ENCODE results near the gene VASP.

- TF ChIP-seq POLR2A (IDR thresholded peaks at IDR 0.05) (no peak), CTCF (IDR thresholded peaks at IDR 0.05) (no peak), EP300 (IDR thresholded peaks at IDR 0.05) (no peak)
Measured at GRCh38 chr19:45518469-45518826, 11.2 kb downstream of the VASP start.

Measured in gastroesophageal sphincter (tissue), 3 donors.